T-helper 2 cell treated with Interferon-gamma antibody and Interleukin-4, amounts not matched to agents 5 μg/mL and 100 μg/mL, for 36 hours (primary cell): ENCODE data around the gene DISP2.

Experiments used
- DNase-seq: peaks from one replicate; pipeline ENCODE4 v3.0.0; 2021; ENCODE audit warnings: low spot score
- H3K27ac Mint-ChIP-seq: one replicate; pipeline ENCODE4 v1.8.0; 2021; ENCODE audit warnings: mild to moderate bottlenecking, mixed read lengths
- H3K27me3 Mint-ChIP-seq: one replicate; pipeline ENCODE4 v1.8.0; 2021; ENCODE audit warnings: low read depth, mixed read lengths
- H3K36me3 Mint-ChIP-seq: one replicate; pipeline ENCODE4 v1.8.0; 2021; ENCODE audit warnings: low read depth, mixed read lengths
- H3K4me1 Mint-ChIP-seq: one replicate; pipeline ENCODE4 v1.8.0; 2021; ENCODE audit warnings: low read depth, mixed read lengths
- H3K4me3 Mint-ChIP-seq: one replicate; pipeline ENCODE4 v1.8.0; 2022; ENCODE audit warnings: mild to moderate bottlenecking, moderate library complexity, mixed read lengths
- H3K9me3 Mint-ChIP-seq: one replicate; pipeline ENCODE4 v1.8.0; 2021; ENCODE audit warnings: mixed read lengths

DISP2 gene

GRCh38 chr15:40413036-40413435, 55.0 kb downstream of the DISP2 start:
- Mint-ChIP-seq H3K27ac (no peak overlapping the region), H3K9me3 (no peaks in the 10 kb centered on the region), H3K4me1 (peaks cover 13% of the 10 kb centered on the region), H3K4me3 (no peak overlapping the region), H3K36me3 (peaks cover 60% of the 10 kb centered on the region), H3K27me3 (no peaks in the 10 kb centered on the region)
- DNase-seq: no peak

- Mint-ChIP-seq H3K27me3 (no peaks in the 10 kb centered on the region), H3K36me3 (peaks cover 51% of the 10 kb centered on the region), H3K9me3 (no peaks in the 10 kb centered on the region), H3K4me3 (no peak overlapping the region), H3K4me1 (peaks cover 2% of the 10 kb centered on the region), H3K27ac (no peak overlapping the region)
- DNase-seq: no peak
Observed at GRCh38 chr15:40414816-40415215, 56.8 kb downstream of the DISP2 start.

- no peak overlapping the region for H3K27ac Mint-ChIP-seq
- no peak overlapping the region for H3K4me3 Mint-ChIP-seq
- H3K4me1 Mint-ChIP-seq: peaks cover 2% of the 10 kb centered on the region
- no peaks in the 10 kb centered on the region for H3K9me3 Mint-ChIP-seq
- H3K36me3 Mint-ChIP-seq: peaks cover 48% of the 10 kb centered on the region
- no peaks in the 10 kb centered on the region for H3K27me3 Mint-ChIP-seq
- DNase-seq: no peak
Observed at GRCh38 chr15:40415226-40415625, 57.2 kb downstream of the DISP2 start.

GRCh38 chr15:40416056-40416455, 58.0 kb downstream of the DISP2 start:
- no peaks in the 10 kb centered on the region for H3K9me3 Mint-ChIP-seq
- peaks cover 40% of the 10 kb centered on the region for H3K36me3 Mint-ChIP-seq
- H3K4me1 Mint-ChIP-seq: peaks cover 2% of the 10 kb centered on the region
- H3K4me3 Mint-ChIP-seq: no peak overlapping the region
- DNase-seq: no peak
- no peak overlapping the region for H3K27ac Mint-ChIP-seq
- no peaks in the 10 kb centered on the region for H3K27me3 Mint-ChIP-seq

- Mint-ChIP-seq H3K27ac (no peak overlapping the region), H3K27me3 (no peaks in the 10 kb centered on the region), H3K4me3 (no peak overlapping the region), H3K36me3 (peaks cover 24% of the 10 kb centered on the region), H3K9me3 (no peaks in the 10 kb centered on the region), H3K4me1 (no peaks in the 10 kb centered on the region)
- no peak for DNase-seq
Observed at GRCh38 chr15:40418126-40418525, 60.1 kb downstream of the DISP2 start.

GRCh38 chr15:40420071-40420713, 62.2 kb downstream of the DISP2 start:
- H3K4me1 Mint-ChIP-seq: no peaks in the 10 kb centered on the region
- no peaks in the 10 kb centered on the region for H3K27me3 Mint-ChIP-seq
- H3K9me3 Mint-ChIP-seq: no peaks in the 10 kb centered on the region
- no peak overlapping the region for H3K27ac Mint-ChIP-seq
- peaks cover 12% of the 10 kb centered on the region for H3K36me3 Mint-ChIP-seq
- H3K4me3 Mint-ChIP-seq: no peak overlapping the region
- DNase-seq: no peak

- no peak overlapping the region for H3K4me3 Mint-ChIP-seq
- H3K27ac Mint-ChIP-seq: no peak overlapping the region
- DNase-seq: no peak
- peaks cover 7% of the 10 kb centered on the region for H3K36me3 Mint-ChIP-seq
- no peaks in the 10 kb centered on the region for H3K4me1 Mint-ChIP-seq
- H3K9me3 Mint-ChIP-seq: no peaks in the 10 kb centered on the region
- H3K27me3 Mint-ChIP-seq: no peaks in the 10 kb centered on the region
Observed at GRCh38 chr15:40420793-40421192, 62.8 kb downstream of the DISP2 start.

- DNase-seq: peak; percentile 71
- H3K27ac Mint-ChIP-seq: no peak overlapping the region
- H3K9me3 Mint-ChIP-seq: no peaks in the 10 kb centered on the region
- H3K27me3 Mint-ChIP-seq: no peaks in the 10 kb centered on the region
- no peak overlapping the region for H3K4me3 Mint-ChIP-seq
- H3K36me3 Mint-ChIP-seq: peaks cover 7% of the 10 kb centered on the region
- no peaks in the 10 kb centered on the region for H3K4me1 Mint-ChIP-seq
Observed at GRCh38 chr15:40421246-40422157, 63.5 kb downstream of the DISP2 start.

- no peaks in the 10 kb centered on the region for H3K9me3 Mint-ChIP-seq
Observed at GRCh38 chr15:40424483-40425115, 66.6 kb downstream of the DISP2 start.

GRCh38 chr15:40425681-40426080, 67.7 kb downstream of the DISP2 start:
- no peak for DNase-seq
- no peak overlapping the region for H3K4me3 Mint-ChIP-seq
- H3K4me1 Mint-ChIP-seq: no peaks in the 10 kb centered on the region
- peaks cover 2% of the 10 kb centered on the region for H3K27me3 Mint-ChIP-seq
- no peak overlapping the region for H3K27ac Mint-ChIP-seq
- H3K36me3 Mint-ChIP-seq: no peaks in the 10 kb centered on the region
- no peaks in the 10 kb centered on the region for H3K9me3 Mint-ChIP-seq

More at GRCh38 chr15:40424483-40425115, 66.6 kb downstream of the DISP2 start:
- Mint-ChIP-seq H3K27ac (no peak overlapping the region), H3K27me3 (peaks cover under 1% of the 10 kb centered on the region), H3K4me1 (no peaks in the 10 kb centered on the region), H3K36me3 (no peaks in the 10 kb centered on the region), H3K4me3 (no peak overlapping the region)
- DNase-seq: no peak

- no peak for DNase-seq
- H3K27me3 Mint-ChIP-seq: peaks cover 2% of the 10 kb centered on the region
- no peaks in the 10 kb centered on the region for H3K4me1 Mint-ChIP-seq
- no peaks in the 10 kb centered on the region for H3K36me3 Mint-ChIP-seq
- no peaks in the 10 kb centered on the region for H3K9me3 Mint-ChIP-seq
- no peak overlapping the region for H3K27ac Mint-ChIP-seq
- no peak overlapping the region for H3K4me3 Mint-ChIP-seq
Observed at GRCh38 chr15:40427188-40427587, 69.2 kb downstream of the DISP2 start.

GRCh38 chr15:40428185-40428584, 70.2 kb downstream of the DISP2 start:
- no peak for DNase-seq
- no peaks in the 10 kb centered on the region for H3K4me1 Mint-ChIP-seq
- H3K4me3 Mint-ChIP-seq: no peak overlapping the region
- no peaks in the 10 kb centered on the region for H3K9me3 Mint-ChIP-seq
- H3K36me3 Mint-ChIP-seq: no peaks in the 10 kb centered on the region
- no peak overlapping the region for H3K27ac Mint-ChIP-seq
- H3K27me3 Mint-ChIP-seq: peaks cover 5% of the 10 kb centered on the region
